ENCODE results near the gene RXRA. TPM values are rescaled to one million over a fixed set of nuclear protein-coding genes. Genes with fewer than 3 reads are reported as not detected.

RXRA gene
- total RNA-seq, 1 experiment from 2014 or later: 29.9 TPM

DNA sequence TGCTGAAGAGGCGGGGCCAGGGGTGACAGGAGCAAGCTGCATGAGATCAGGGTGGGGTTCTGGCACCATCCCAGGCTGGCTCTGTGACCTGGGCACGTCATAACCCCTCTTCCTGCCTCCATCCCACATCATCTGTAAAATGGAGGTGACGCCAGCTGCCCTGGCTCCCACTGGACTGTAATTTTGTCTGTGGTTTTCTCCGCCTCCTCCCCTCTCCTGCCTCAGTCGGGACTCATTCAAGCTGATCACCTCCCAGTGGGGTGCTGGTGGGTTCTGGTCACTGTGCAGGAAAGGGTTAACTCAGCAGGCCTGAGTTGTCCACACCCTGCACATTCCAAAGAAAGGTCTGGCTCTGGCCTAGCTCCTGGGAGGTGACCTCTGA, 128.2 kb downstream of the RXRA start:
- H2BK20ac ChIP-seq (ENCODE audit: low read depth, low read length, poor library complexity, severe bottlenecking): no peak overlapping the region
- H3K9ac ChIP-seq (ENCODE audit: extremely low read depth, insufficient read length, low read length): no peak overlapping the region
- no peak overlapping the region for H3K27ac ChIP-seq (ENCODE audit: insufficient read length, low read depth, low read length)
- H3T11ph ChIP-seq (ENCODE audit: low read length): no peak overlapping the region
- no peak overlapping the region for H3K56ac ChIP-seq (ENCODE audit: insufficient read length, low read depth, low read length)
- H4K5ac ChIP-seq (ENCODE audit: insufficient read length, low read depth, low read length): no peak overlapping the region
- H3K18ac ChIP-seq (ENCODE audit: insufficient read length, low read depth, low read length): no peak overlapping the region
- H3K4me3 Mint-ChIP-seq: no peak overlapping the region
- no peaks in the 10 kb centered on the region for H3K9me3 ChIP-seq (ENCODE audit: control insufficient read depth, low read depth, low read length)
- H2BK120ac ChIP-seq (ENCODE audit: low read depth, low read length, poor library complexity, severe bottlenecking): no peak overlapping the region
- H3K4me1 ChIP-seq (ENCODE audit: insufficient read depth, low read length): no peaks in the 10 kb centered on the region
- H2BK5ac ChIP-seq (ENCODE audit: insufficient read length, low read length): no peak overlapping the region
- H4K91ac ChIP-seq (ENCODE audit: insufficient read length, low read depth, low read length): no peak overlapping the region
- TF ChIP-seq, protein P1, sequence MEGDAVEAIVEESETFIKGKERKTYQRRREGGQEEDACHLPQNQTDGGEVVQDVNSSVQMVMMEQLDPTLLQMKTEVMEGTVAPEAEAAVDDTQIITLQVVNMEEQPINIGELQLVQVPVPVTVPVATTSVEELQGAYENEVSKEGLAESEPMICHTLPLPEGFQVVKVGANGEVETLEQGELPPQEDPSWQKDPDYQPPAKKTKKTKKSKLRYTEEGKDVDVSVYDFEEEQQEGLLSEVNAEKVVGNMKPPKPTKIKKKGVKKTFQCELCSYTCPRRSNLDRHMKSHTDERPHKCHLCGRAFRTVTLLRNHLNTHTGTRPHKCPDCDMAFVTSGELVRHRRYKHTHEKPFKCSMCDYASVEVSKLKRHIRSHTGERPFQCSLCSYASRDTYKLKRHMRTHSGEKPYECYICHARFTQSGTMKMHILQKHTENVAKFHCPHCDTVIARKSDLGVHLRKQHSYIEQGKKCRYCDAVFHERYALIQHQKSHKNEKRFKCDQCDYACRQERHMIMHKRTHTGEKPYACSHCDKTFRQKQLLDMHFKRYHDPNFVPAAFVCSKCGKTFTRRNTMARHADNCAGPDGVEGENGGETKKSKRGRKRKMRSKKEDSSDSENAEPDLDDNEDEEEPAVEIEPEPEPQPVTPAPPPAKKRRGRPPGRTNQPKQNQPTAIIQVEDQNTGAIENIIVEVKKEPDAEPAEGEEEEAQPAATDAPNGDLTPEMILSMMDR (conservative IDR thresholded peaks at IDR 0.05): no peak
- no peak overlapping the region for H2AK5ac ChIP-seq (ENCODE audit: insufficient read length, low read length)
- H3K14ac ChIP-seq (ENCODE audit: insufficient read depth, low read length): no peak overlapping the region
- no peak overlapping the region for H3K27ac Mint-ChIP-seq
- no peak overlapping the region for H3K23ac ChIP-seq (ENCODE audit: insufficient read length, low read depth, low read length)
- peaks cover under 1 to 3% of the 10 kb centered on the region in 2 experiments for H3K9me3 Mint-ChIP-seq
- no peak overlapping the region for H2AFZ ChIP-seq (ENCODE audit: low read length)
- H3K27me3 ChIP-seq (ENCODE audit: insufficient read depth, low read length): no peaks in the 10 kb centered on the region
- no peak overlapping the region for H4K8ac ChIP-seq (replicated peaks; ENCODE audit: insufficient read length, low read depth, low read length)
- no peaks in the 10 kb centered on the region; a peak in 1 of 7 replicates for H3K36me3 Mint-ChIP-seq (ENCODE audit: insufficient read depth in 1 of 3, low read depth in 3 of 3)
- peaks cover 6 to 10% of the 10 kb centered on the region in 2 experiments for H3K4me1 Mint-ChIP-seq
- H4K20me1 ChIP-seq (ENCODE audit: control insufficient read depth, insufficient read depth, insufficient read length): peaks cover 5% of the 10 kb centered on the region
- no peak overlapping the region for H2BK12ac ChIP-seq (ENCODE audit: insufficient read length, low read depth, low read length)
- no peaks in the 10 kb centered on the region; the same call in none of the 2 replicates for H3K27me3 Mint-ChIP-seq (ENCODE audit: low read depth)
- no peaks in the 10 kb centered on the region for H3K79me2 ChIP-seq (ENCODE audit: insufficient read depth, low read length)
- WGBS (ENCODE audit: extremely low coverage, insufficient read length, low lambda C conversion rate): no CpG with 5 or more reads among the region's 5 CpGs
- DNase-seq: no peak
- no peaks in the 10 kb centered on the region for H3K79me1 ChIP-seq (ENCODE audit: insufficient read depth, low read depth, low read length, poor library complexity, severe bottlenecking)
- H3K4ac ChIP-seq (ENCODE audit: low read depth, low read length): no peak overlapping the region
- no peak overlapping the region for H3K4me2 ChIP-seq (ENCODE audit: insufficient read depth, insufficient read length, low read length)
- H3K23me2 ChIP-seq (ENCODE audit: insufficient read length, low read depth, low read length, poor library complexity, severe bottlenecking): no peaks in the 10 kb centered on the region
- no peak overlapping the region for H2BK15ac ChIP-seq (ENCODE audit: low read depth, low read length)
